ENCODE measurements around the gene PKD2L1. TPM values are rescaled to one million over a fixed set of nuclear protein-coding genes. Genes with fewer than 3 reads are reported as not detected.

Gene PKD2L1
- polyA plus RNA-seq, 4 donors, result 0.10 to 0.71 (median 0.44) TPM; not detected in 1

DNA sequence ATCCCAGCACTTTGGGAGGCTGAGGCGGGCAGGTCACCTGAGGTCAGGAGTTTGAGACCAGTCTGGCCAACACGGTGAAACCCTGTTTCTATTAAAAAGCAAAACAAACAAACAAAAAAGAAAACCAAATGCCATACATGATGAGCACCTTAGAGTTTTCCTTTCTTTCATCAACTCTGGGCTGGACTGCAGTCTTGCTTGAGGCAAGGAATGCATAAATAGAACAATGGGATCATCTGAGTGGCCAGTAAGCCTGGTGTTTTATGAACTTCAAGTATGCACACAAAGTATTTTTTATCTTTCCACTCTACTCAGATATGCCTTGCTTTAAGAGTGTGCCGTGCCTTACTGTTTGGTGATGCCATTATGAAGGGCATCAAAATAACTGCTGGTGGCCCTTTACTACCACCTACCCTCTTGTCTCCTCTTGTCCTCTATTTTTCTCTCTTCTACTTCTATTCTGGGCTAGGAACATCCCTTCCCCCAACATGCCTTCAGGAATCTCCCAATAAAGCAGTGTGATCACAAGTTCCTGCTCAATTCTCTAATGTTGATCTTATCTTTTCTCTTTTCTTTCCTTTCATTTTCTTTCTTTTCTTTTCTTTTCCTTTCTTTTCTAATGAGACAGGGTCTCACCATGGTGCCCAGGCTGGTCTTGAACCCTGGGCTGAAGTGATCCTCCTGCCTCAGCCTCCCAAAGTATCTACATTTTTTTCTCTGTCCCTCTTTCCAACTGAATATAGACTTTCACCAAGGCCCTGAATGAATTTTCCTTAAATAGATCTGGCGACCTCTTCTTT lies 27.2 kb upstream of the PKD2L1 start:
- DNase-seq (ENCODE audit: low read depth in 4 of 4, low spot score in 2 of 4), result no peak

DNA sequence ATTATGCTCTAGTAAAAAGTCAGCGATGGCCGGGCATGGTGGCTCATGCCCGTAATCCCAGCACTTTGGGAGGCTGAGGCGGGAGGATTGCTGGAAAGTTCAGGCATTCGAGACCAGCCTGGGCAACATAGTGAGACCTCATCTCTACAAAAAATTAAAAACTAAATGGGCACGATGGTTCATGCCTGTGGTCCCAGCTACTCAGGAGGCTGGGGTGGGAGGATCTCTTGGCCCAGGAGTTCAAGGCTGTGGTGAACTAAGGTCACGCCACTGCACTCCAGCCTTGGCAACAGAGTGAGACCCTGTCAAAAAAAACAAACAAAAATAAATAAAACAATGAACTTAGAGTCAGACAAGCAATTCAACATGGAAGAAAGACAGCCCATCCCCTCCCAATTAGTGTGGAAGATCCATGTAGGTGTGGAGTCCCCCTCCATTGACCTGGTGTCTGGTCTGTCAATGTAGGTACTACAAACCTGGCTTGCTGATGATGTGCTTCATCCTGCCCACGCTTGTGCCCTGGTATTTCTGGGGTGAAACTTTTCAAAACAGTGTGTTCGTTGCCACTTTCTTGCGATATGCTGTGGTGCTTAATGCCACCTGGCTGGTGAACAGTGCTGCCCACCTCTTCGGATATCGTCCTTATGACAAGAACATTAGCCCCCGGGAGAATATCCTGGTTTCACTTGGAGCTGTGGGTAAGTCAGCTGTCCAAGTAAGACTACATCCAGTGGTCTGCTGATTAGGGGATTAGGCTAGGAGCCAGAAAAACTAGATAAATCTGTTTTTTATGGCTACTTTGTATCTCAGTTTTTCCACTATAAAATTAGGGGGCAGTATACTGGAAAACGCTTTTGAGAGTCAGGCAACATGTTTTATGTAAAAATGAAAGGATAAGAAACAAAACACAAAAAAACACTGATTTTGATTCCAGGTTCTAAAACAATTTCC lies 26.3 kb upstream of the PKD2L1 start:
- DNase-seq (ENCODE audit: low read depth in 4 of 4, low spot score in 2 of 4), result no peak

DNA sequence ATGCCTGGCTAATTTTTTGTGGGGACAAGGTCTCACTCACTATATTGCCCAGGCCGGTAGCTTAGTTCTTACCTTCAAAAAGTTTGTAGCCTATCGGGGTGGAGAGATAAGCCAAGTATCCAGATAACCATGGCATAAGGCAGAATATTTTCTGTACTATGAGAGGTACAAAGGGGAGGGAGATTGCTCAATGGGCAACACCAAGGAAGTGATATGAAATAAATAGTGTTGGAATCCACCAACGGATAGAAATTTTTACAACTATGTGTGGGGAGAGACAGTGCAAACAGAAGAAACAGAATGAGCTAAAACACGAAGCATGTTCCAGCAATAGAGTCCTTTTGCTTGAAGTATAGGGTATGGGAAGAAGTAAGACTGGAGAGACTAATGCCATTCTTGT lies 25.1 kb upstream of the PKD2L1 start:
- DNase-seq (ENCODE audit: low read depth in 4 of 4, low spot score in 2 of 4), result no peak

DNA sequence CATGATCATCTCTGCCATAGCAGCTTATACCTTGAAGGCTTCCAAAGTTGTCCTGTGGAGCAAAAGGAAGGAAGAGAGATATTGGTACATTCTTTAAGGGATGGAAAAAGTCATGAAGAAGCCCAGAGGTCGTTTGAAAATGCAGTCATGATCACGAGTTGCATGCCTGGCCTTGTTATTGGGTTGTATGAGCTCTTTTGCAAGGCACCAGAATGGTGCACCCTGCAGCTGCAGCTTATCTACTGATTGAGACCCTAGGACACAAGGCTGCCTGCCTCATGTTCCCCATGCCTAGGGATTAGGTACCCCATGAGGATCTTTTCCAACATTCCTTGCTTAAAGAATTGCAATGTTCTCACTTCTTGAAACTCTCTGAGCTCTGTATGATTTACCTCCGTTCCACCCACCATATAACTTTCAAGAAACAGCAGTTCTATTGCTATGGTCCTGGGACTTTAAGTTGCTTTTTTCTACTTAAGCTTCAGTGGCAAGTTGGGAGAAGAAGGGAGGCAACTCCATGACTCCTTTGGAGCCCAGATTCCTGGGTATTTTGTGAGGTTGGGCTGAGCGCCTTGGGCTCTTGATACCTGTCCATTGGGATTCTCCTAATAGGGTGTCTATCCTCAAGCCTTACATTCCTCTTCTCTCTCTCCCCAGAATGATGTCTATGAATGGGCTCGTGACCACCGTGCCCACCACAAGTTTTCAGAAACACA lies 23.9 kb upstream of the PKD2L1 start:
- no peak for DNase-seq (ENCODE audit: low read depth in 4 of 4, low spot score in 2 of 4)

DNA sequence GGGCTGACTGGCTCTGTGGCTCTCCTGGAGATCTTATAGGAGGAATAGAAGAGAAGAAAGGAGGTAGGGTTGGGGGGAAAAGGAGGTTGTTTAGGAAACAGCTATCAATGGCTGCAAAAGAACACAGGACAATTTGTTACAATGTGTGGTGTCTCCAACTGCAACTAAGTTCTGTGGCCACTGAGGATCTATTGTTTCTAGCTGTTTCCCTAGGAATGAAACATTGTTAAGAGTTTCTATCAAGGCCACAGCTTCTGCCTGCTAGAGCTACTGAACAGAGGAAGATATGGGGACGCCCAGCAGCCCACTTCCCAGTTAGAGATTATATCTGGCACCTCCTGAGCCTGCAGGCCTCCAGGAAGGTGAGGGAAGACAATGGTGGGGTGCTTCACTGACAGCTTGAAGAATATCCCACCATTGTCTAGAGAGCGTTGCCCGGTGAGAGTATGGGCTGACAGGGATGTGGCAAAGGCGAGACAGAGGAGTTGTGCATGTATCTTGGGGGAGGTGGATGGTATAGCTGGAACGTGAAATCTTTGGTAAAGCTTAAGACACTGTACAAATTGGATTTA lies 21.0 kb upstream of the PKD2L1 start:
- no peak for DNase-seq (ENCODE audit: low read depth in 4 of 4, low spot score in 2 of 4)

DNA sequence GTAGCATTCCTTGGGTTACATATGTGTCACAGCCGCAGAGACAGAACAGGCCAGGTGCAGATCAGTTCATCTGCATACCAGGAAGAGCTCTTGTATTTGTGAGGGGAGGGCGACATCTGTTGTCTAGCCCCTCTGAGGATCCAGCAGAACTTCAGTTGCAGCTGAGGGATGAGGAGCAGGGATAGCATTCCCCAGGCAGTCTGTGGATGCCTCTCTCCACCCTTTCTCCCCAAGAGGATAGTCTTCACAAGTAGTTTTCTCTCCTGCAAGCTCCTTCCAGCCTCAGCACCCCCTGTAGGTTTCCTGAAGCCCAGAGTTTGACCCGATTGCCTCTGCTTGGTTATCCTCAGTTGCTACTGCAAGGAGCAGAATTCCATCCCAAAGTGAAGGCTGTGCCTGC lies 19.6 kb upstream of the PKD2L1 start:
- no peak for DNase-seq (ENCODE audit: low read depth in 4 of 4, low spot score in 2 of 4)

DNA sequence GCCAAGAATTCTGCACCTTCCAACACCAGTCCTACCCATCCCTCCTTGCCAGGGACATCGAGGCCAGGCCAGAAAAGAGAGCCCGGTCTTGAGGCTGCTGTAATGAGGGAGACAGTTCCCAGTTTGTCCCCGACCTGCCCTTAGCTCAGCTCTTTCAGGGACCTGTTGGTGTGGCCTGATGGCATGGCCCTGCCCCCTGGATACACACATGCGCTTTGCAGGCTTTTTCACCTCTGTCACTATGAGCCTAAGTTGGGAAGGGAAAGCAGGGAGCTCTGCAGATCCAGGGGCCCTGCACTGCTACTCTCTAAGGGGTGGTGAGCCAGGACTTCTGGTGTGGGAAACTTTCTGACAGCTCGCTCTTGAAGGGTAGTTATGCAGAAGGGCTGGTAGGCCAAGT lies 19.1 kb upstream of the PKD2L1 start:
- DNase-seq (ENCODE audit: low read depth in 4 of 4, low spot score in 2 of 4), result no peak

DNA sequence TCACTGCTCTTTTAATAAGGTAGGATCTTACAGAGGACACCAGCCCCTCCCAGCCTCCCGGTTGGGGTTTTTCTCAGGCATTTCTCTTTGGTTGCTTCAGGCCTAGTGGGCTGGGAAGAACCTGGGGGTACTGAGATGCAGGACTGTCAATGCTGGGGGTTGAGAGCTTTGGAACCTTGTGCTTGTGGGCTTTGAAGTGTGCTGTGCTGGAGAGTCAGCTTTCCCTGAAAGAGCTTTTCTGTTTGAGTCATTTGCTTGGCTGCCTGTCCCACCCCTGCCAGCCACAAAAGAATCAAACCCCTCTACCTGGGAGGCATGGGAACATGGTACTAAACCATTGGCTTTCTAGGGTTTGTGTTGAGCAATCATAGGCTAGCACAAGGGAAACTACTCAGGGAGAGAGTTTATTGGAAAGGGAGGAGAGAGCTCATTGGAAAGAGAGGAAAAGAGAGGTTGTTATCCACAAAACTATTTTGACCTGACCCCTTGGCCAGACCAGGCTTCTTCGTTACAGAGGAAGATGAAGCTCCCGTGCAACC lies 18.4 kb upstream of the PKD2L1 start:
- DNase-seq (ENCODE audit: low read depth in 4 of 4, low spot score in 2 of 4), result no peak

DNA sequence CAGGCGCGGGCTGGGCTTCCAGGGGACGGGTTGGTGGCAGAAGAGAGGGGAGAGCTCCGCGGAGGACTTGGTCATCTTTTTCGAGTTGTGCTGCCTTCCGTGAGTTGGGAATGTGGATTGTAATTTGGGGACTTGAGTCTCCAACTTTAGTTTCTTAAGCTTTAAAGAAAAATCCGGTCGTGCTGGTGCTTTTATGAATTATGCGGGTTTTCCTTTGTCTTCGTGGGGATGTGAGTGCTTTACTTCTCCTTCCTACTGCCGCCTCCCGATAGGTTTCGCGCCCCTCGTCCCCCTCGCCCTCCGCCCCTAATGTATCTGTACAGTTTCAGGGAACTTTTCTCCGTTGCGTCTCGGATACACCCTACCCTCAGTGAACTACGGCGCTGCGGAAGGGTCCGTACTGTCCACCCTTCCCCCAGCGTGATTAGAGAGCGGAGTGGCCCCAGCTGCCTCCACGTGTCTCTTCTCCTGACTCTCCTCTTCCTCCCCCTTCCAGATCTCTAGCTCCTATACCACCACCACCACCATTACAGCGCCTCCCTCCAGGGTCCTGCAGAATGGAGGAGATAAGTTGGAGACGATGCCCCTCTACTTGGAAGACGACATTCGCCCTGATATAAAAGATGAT lies 17.7 kb upstream of the PKD2L1 start:
- DNase-seq (ENCODE audit: low read depth in 4 of 4, low spot score in 2 of 4), result no peak

DNA sequence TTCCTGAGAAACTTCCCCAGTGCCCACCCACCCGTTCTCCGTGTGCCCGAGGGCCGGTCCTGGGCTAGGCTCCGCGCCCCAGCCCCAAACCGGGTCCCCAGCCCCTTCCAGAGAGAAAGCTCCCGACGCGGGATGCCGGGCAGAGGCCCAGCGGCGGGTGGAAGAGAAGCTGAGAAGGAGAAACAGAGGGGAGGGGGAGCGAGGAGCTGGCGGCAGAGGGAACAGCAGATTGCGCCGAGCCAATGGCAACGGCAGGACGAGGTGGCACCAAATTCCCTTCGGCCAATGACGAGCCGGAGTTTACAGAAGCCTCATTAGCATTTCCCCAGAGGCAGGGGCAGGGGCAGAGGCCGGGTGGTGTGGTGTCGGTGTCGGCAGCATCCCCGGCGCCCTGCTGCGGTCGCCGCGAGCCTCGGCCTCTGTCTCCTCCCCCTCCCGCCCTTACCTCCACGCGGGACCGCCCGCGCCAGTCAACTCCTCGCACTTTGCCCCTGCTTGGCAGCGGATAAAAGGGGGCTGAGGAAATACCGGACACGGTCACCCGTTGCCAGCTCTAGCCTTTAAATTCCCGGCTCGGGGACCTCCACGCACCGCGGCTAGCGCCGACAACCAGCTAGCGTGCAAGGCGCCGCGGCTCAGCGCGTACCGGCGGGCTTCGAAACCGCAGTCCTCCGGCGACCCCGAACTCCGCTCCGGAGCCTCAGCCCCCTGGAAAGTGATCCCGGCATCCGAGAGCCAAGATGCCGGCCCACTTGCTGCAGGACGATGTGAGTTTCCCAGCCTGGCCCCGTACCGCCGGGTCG lies 16.9 kb upstream of the PKD2L1 start, which contains the start of gene SCD:
Gene SCD, plus strand, starts transcription at position 469 of the 803 bp plus-strand sequence. Its CDS starts 272 bp downstream, at position 741.
- DNase-seq (ENCODE audit: low read depth in 4 of 4, low spot score in 2 of 4), result peak in 3 of 4 donors; percentile 34 to 84 (median 73)

DNA sequence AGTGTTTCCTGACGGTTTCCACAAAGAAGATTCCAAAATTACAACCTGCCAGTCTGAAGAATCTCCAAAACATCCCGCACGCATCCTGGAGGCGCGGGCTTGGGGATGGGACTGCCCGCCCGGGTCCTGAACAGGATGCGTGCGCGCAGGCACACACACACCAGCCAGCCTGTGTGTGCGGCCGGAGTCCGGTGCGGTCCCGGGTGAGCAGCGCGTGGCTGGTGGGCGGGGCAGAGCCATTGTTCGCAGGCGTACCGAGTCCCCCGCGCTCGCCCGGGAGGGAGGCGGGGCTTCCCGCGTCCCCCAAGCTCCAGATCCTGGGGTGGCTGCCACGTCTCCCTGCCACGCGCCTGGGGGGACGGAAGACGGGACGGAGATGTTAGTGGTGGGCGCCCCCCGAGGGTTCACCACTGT lies 16.3 kb upstream of the PKD2L1 start:
- peak in 3 of 4 donors; percentile 29 to 49 (median 34) for DNase-seq (ENCODE audit: low read depth in 4 of 4, low spot score in 2 of 4)

DNA sequence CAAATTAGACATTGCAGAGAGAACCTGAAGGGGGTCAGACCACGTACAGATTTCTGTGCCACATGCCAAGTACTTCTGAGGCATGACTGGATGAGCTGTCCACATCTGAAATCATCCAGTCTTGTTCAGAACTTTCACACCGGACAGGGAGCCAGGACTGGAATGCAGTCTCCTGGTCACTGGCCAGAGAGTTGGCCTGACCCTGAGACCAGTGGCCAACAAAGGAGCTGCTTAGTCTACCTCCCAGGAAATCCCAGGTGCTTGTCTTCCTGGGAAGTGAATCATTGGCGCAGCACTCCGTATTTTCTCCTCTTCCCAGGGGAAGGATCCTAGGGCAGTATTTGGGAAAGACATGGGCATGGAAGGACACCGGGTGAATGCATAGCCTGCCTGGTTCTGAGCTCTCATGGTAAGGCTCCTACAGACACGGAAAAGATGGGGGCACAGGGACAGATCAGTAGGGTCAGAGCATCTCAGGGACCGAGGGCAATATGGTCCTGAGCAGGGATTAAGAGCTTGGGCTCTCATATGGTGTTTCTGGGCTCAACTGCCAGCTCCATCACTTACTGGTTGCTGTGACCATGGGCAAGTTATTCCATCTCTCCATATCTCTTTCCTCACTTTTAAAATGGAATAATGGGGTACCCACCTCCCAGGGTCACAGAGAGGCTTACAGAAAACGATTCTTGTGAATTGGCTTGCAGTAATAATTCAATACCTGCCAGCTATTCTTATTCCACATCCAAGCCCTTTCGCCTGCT lies 15.7 kb upstream of the PKD2L1 start:
- no peak for DNase-seq (ENCODE audit: low read depth in 4 of 4, low spot score in 2 of 4)

DNA sequence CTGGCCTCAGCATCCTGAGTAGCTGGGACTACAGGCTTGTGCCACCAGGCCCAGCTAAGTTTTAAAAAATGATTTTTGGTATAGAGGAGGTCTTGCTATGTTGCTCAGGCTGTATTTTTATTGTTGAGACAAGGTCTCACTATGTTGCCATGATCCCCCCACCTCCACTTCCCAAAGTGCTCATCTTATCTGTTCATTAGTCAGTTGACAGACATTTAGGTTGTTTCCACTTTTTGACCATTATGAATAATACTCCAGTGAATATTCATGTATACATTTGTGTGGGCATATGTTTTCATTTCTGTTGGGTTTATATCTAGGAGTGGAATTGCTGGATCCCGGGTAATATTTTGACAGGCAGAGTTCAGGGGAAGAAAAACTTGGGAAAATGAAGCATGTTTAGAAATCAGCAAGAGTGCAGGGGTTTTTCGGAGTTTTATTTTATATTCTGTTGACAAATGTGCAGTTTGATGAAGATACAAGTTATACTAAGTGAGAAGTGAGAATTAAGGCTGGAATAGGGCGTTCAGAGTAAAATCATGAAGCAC lies 14.3 kb upstream of the PKD2L1 start:
- DNase-seq (ENCODE audit: low read depth in 4 of 4, low spot score in 2 of 4), result no peak

DNA sequence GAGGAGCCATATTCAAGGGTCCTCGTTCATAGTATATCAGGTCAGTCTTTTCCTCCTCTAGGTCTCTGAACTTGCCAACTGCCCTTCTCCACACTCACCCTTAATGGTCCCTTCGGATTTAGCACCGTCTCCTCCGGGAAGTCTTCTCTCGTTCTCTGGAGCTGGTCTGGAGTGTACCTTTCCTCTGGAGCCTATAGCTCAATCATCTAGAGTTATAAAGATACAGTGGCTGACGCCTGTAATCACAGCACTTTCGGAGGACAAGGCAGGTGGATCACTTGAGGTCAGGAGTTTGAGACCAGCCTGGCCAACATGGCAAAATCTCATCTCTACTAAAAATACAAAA lies 12.6 kb upstream of the PKD2L1 start:
- DNase-seq (ENCODE audit: low read depth in 4 of 4, low spot score in 2 of 4), result no peak

DNA sequence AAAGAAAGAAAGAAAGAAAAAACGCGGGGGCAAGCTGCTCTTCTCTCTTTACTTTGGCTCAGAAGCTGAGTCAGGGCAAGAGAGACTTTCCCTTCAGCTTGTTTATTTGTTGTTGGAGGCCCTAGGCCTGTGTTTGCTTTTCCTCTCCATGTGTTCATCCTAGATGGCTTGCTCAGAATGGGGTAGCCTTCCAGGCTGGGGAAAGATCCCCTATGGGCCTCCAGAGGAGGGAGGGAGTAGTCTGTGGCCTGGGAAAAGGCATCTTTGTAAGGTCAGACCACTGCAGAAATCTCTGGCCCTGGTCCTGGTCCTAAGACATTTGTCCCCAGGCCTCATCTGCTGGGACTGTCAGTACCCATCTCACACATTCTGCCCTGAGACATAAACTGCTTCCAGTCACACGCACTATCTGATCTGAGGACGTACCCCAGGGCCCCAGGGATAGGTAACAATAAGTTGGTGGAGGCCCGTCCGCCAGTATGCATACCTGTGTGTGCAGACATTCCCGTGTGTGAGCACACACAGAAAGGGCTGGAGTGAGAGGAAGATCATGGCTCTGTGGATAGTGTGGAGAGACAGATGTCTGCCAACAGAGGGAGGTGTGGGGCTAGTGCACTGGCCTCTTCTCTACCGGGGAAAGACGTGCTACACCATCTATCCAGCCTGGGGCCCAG lies 12.1 kb upstream of the PKD2L1 start:
- no peak for DNase-seq (ENCODE audit: low read depth in 4 of 4, low spot score in 2 of 4)

DNA sequence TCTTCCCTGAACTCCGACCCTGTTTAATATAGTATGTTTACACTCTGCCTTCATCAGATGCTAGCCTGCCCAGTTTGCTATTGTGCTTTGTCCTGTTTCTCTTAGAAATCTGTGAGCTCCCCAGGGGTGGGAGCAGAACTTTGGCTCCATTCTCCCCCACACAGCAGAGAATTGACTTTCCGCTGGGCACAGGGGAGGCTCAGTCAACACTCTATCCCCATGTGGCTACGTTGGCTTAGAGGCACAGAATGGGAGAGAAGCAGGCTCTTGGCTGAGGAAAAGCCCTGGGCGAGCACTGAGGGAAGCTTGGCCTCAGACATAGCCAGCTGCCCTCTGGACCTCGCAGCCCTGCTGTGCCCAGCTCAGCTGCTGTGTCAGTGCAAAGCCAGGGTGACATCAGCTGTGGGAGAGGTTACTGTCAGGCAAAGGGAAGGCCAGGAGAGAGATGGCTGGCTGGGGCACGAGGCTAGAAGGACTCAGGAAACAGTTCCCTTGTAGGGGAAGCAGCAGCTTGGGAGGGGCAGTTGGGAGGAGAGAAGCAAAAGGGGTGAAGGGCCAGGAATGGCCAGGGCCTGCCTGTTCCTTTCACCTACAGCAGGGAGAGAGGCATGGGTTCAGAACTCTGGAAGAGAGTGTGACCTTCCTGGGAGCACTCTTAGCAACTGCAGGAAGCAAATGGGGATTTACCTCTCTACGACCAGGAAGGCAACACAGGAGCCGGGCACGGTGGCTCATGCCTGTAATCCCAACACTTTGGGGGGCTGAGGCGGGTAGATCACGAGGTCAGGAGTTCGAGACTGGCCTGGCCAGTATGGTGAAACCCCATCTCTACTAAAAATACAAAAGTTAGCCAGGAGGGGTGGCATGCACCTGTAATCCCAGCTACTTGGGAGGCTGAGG lies 11.2 kb upstream of the PKD2L1 start:
- no peak for DNase-seq (ENCODE audit: low read depth in 4 of 4, low spot score in 2 of 4)

All from left renal cortex interstitium (tissue), 4 donors.